ENCODE results near the gene ACAA2.

Gene ACAA2

DNA sequence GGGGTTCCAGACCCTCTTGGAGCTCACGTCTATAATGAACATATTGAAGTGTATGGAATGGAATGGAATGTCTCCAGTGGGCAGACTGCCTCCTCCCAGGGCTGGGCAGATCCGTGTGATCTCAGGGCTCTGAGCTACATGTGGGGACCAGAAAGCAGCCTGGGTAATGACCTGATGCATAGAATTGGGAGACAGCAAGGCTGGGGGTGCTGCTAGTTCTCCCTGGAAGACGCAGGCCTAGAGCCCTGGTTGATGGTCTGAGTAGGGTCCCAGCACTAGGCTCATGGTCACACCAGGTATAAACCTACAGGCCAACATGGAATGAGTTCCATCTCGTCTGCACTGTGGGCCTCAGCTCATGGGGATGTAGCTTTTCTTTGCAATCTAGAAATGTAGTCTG is 46.7 kb downstream of the ACAA2 start:
- DNase-seq (ENCODE audit: low read depth in 3 of 3): no peak

DNA sequence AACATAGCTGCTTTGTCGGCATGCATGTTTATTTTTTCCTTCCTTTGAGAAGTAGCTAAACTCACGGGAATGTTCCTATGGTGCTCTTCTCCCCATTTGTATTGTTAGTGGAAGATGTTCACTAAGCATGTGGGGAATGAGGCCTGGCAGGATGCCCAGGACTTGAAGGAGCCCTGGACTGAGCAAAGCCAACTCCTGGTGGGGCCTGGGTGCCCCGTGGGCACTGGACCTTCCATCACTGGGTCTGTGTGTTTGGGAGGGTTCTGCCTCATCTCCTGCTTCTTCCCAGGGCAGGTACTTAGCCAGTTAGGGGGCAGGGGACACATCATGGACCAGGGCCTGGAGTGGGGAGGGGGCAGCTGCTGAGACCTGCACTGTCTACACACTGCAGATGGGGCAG is 49.3 kb downstream of the ACAA2 start:
- no peak for DNase-seq (ENCODE audit: low read depth in 3 of 3)

DNA sequence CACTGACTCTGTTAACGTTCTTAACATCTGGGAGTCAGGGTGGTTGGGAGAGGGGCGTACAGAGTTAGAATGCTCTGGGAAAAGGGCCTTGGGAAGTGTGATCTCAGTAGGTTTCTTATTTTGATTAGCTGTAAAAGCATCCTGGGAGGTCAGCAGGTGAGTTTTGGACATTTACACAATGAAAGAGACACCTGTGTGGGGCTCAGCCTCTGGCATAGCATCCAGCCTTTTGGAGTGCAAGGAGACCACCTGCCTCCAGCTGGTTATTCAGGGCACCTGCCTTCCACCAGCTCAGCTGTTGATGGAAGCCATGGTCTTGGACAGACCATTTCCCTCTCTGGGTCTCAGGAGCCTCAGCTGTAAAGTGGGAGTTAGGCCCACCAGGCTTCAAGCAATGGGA is 49.7 kb downstream of the ACAA2 start:
- no peak for DNase-seq (ENCODE audit: low read depth in 3 of 3)

GRCh38 chr18:49762191-49763077 is 50.9 kb downstream of the ACAA2 start:
- DNase-seq (ENCODE audit: low read depth in 3 of 3): no peak

GRCh38 chr18:49761771-49762170 is 51.6 kb downstream of the ACAA2 start:
- DNase-seq (ENCODE audit: low read depth in 3 of 3): no peak

DNA sequence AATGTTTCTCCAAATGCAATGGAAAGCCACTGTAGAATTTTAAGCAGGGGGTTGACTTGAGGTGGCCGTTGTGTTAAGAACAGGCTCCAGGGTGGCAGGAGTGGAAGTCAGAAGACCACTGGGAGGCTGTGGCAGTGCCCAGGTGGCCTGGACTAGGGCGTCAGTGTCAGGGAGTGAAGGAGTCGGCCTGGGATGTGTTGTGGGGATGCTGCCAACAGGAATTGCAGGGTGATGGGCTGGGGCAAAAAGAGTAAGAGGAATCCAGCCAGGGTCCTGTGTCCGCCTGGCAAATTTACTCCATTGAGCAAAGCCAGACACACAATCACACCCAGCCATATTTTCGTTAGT is 55.1 kb downstream of the ACAA2 start:
- DNase-seq (ENCODE audit: low read depth in 3 of 3): no peak

GRCh38 chr18:49757513-49758262 is 55.6 kb downstream of the ACAA2 start:
- DNase-seq (ENCODE audit: low read depth in 3 of 3): no peak

DNA sequence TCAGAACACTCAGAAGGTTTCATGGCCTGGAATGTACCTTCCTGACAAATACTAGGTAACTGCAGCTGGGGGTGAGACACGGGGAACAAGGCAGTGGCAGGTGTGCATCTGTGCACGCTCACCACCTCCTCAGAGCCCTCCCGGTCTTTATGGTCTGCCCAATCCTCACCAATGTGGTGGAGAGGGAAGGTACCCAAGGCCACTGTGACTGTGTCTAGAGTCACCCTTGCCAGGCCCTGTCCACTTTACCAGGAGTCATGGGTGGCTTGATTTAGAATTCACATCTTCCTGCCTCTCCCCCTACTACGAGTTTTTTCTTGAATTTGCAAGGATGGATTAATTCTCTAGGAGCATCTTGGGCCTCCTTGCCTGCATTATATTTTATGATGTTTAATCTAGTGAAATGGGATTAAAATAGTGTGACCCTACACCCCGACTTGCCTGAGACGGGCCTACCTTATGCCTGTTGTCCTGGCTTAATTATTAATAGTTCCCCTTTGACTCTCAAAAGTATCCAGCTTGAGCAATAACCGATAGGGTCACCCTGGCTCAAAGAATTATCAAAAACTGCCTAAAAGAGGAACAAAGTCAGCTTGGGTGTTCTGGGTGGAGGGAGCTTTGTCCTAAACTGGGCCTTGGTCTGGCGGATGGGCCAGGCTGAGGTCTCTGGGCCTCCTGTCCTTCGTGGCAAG is 56.5 kb downstream of the ACAA2 start:
- no peak for DNase-seq (ENCODE audit: low read depth in 3 of 3)

GRCh38 chr18:49756135-49756534 is 57.2 kb downstream of the ACAA2 start:
- DNase-seq (ENCODE audit: low read depth in 3 of 3): no peak

- no peak for DNase-seq (ENCODE audit: low read depth in 3 of 3)
Observed at GRCh38 chr18:49755489-49755888, 57.8 kb downstream of the ACAA2 start.

DNA sequence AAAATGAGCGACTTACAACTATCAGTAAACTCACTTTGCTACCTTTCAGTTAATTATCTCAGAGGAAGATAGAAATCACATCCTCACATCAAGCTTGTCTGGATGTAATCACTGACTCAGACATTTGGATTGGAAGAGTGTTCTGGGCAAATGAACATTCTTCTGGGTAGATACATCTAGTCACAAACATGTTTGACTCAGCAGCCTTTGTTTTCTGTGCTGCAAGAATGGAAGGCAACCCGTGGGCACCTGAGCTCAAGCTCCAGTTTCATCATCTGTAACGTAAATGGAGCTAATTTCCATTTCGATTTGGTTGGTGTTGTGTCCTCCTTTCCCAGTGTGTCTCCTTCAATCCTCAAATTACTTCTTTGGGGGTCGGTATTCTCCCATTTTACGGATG is 58.5 kb downstream of the ACAA2 start:
- no peak for DNase-seq (ENCODE audit: low read depth in 3 of 3)

DNA sequence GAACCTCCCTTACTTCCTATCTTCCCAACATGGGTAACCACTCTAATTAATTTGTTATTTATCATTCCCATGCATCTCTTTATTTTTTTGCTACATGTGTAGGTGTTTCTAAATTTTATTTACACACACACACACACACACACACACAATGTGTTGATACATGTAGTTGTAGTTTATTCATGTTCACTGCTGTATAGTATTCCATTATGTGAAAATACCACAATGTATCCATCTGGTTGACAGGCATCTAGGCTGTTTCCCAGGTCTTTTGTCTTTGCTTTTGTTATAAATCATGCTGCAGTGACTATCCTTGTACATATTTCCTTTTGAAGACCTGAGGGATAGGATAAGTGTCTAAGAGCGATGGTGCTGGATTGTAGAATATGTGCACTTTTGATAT is 59.7 kb downstream of the ACAA2 start:
- no peak for DNase-seq (ENCODE audit: low read depth in 3 of 3)

GRCh38 chr18:49752095-49752457 is 61.3 kb downstream of the ACAA2 start:
- DNase-seq (ENCODE audit: low read depth in 3 of 3): no peak

DNA sequence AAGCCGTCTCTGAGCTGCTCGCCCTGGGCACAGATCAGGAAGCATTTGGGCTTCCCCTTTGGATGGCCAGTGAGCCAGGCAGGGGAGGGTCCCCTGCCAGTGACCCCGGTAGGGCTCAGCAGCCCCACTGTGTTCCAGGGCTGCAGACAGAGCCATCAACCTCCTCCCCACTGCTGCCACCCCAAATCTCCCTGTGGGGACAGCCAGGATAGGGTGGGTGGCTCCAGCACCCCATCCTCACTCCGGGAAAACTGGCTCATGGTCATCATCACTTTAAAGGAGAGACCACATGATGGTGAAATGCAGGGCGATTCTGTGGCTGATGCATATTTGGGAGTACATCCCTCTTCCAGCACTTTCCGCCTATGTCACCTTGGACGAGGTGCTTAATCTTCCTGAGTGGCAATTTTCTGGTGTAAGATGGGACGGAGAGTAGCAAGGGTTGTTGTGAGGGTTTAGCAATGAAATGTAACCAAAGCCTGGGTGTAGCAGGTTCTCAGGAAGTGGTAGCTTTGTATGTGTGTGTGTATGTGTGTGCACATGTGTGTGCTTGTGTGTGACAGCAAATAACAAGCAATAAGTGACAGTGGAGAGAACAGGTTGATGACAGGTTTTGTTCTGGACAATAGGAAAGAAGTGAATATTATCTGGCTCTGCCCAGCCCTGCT is 61.8 kb downstream of the ACAA2 start:
- DNase-seq (ENCODE audit: low read depth in 3 of 3): no peak

DNA sequence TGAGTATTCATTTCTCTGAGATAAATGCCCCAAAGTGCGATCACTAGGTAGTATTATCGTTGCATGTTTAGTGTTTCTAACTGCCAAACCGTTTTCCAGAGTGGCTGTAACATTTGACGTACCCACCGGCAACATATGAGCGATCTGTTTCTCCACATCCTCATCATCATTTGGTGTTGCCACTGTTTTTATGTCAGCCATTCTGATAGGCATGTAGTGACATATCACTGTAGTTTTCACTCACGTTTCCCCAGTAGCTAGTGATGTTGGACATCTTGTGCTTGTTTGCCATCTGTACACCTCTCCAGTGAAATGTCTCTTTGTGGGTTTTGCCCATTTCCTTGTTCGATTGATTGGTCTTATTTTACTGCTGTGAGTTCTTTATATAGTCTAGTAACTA is 63.8 kb downstream of the ACAA2 start:
- no peak for DNase-seq (ENCODE audit: low read depth in 3 of 3)

DNA sequence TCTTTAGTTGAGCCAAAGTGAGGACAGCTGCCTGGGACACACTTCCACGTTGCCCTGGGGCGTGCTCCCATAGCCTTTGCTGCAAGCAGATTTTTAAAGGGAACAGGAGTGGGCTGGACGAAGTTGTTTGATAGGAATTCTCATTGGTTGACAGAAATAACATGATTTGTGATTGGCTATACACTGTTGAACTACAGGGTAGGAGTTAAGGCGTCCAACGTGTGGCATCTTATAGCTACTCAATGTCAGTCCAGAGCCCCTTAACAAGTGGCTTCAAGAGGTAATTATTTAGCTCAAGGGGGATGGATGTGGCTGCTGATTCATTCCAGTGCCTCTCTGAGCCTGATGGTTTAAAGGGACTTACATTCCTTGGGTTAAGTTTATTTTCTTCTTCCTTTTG is 65.5 kb downstream of the ACAA2 start:
- DNase-seq (ENCODE audit: low read depth in 3 of 3): no peak

DNA sequence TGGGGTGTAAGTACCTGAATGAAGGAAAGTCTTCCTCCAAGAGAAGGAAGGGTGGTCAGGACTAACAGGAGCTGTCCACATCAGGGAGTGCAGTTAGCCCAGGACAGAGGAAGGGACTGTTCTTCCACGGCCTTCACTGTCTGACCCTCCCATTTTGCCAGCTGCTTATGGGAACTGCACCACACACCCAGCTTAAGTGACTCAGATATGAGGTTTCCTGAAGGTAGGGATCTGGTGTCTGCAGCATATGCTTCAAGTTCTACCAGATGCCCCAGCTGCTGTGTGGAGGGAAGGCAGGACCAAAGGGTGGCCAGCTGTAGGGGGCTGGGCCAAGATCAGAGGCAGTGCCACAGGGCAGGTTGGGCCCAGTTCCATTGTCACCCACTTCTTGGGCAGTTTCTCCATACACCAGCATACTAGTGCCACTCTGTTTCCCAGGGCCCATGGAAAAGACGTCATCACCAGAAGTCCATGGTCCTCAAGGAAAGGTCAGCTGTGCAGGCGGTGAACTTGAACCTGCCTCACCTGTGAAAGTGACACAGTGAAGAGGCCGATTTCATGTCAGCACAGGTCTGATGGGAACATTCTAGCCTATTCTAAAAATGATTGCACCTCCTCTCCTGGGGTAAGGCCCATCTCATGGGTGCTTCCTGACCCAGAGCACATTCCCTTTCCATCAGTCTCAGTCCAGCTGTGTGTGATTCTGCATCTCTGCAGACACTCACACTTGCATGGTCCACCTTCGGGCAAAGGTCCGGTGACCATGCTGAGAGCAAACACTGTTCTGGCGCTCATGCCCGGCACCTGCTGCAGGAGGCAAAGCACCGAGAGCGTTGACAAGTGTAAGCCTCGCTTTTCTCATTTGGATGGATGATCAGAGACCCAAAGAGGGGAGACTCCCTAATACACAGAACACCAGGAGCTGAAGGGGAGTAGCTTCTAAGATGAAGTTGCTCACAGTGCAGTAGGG is 68.0 kb downstream of the ACAA2 start:
- no peak for DNase-seq (ENCODE audit: low read depth in 3 of 3)

DNA sequence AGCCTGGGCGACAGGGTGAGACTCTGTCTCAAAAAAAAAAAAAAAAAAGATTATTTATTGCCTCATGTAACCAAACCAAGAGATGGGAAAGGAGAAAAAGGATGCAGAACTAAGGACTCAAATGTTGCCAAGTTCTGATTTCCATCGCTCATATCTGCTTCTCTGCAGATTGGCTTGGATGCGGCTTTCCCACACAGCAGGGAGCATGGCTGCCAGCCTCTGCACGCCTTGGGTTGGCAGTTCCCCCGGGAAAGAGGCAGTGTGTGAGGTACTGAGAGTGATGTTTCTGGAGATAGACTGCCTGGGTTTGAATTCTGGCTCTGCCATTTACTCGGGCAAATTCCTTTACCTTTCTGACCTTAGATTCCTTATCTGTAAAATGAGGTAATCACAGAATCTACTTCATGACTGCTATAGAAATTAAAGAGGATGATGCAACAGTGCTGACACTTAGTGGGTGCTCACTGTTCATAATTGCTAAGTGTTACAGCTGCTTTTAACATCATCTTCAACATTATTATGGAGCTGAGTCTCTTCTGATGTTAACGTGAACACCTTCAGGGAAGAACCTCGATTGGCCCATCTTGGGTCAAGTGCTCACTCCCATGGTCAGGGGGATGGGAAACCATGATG is 68.8 kb downstream of the ACAA2 start:
- no peak for DNase-seq (ENCODE audit: low read depth in 3 of 3)

DNA sequence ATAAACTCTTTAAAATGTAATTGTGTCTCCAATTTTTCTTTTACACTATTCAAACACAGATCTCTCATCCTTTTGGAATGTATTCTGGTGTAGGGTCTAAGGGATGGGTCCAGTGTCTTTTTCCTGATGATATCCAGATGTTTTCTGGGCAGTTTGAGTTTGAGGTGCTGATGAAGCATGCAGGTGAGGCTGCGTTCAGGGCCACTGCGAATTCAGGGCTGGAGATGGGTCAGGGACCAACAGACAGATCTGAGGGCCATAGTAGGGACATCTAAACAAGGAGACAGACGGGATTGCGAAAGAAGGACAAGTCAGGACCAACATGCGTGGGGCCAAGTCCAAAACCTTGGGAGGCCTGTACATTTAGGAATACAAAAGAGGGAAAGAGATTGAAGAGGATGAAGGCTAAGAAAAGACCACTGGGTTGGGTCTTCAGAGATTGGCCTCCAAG is 70.2 kb downstream of the ACAA2 start:
- DNase-seq (ENCODE audit: low read depth in 3 of 3): no peak

DNA sequence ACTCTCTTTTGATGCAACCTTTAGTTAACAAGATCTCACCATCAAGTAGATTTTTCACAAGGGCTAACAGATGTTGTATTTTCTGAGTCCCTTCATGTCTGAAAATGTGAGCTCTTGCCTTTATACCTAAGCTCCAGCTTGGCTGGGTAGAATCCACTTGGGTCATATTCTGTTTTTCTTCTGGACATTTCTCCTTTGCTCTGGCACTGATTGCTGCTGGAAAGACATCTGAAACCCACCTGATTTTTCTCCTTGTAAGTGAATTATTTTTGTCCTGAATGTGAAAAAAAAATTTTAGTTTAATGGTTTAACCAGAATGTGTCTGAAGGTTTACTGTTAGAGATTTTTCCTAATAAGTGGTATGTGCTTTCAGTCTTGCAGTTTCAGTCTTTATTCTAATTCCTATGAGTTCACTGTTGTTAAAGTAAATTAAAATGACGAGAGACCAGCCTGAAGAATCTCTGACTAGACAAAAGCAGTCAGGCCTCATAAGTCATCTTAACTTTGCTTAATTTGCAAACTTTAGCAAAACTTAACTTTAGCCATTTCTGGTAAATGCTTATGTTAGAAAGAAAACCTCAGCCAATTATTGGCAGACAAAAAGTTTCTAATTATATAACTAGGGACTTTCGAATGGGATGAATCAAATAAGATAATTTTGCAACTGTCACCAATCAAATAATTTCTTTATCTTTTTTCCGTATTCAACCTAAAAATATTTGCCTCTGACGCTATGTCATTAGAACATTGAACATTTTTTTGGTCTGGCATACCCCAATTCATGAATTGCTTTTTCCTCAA is 70.8 kb downstream of the ACAA2 start:
- DNase-seq (ENCODE audit: low read depth in 3 of 3): no peak

All from stimulated activated CD4-positive, alpha-beta T cell treated with anti-CD3 and anti-CD28 coated beads, TNF-alpha, amount 100 ng/mL, for 48 hours (primary cell).